Naive thymus-derived CD8-positive, alpha-beta T cell (primary cell): ENCODE results near the gene HIP1R. TPM values are rescaled to one million over a fixed set of nuclear protein-coding genes. Genes with fewer than 3 reads are reported as not detected.

ENCODE experiments used
- ATAC-seq, 2 donors: fragments of 150-1000 bp; cut with Tn5 transposase in 1 of 2; sonication (Bioruptor Pico), chemical (Tn5 transposase) in 1 of 2; 1 replicate in 1 of 2; 2 replicates in 1 of 2; pipeline ENCODE4 v1.10.0; 2021; ENCODE audit warnings: mild to moderate bottlenecking in 2 of 2, moderate library complexity in 2 of 2
- POLR2A ChIA-PET: fragments of 350-600 bp; sonication (Branson Sonifier 250); formaldehyde crosslinking; loops from one replicate; lab custom pipeline; 2021; ENCODE audit warnings: antibody characterized with exemption; lab: Charles Lee
- DNase-seq, 10 donors: peaks; one replicate each; pipeline versions ENCODE4 v3.0.0 to v3.0.0-alpha.2; 2020 to 2022
- H3K27ac Mint-ChIP-seq, 10 donors: one replicate each; pipeline ENCODE4 v1.8.0; 2020 to 2022; ENCODE audit warnings: mild to moderate bottlenecking in 10 of 10, mixed read lengths in 10 of 10, moderate library complexity in 4 of 10, inconsistent platforms in 1 of 10
- H3K27me3 Mint-ChIP-seq, 5 donors: one replicate each; pipeline ENCODE4 v1.8.0; 2021 to 2022; ENCODE audit warnings: mixed read lengths in 5 of 5
- H3K36me3 Mint-ChIP-seq, 3 donors: one replicate each; pipeline ENCODE4 v1.8.0; 2020 to 2022; ENCODE audit warnings: mixed read lengths in 3 of 3, mild to moderate bottlenecking in 2 of 3, inconsistent platforms in 1 of 3
- H3K4me1 Mint-ChIP-seq, 4 donors: one replicate each; pipeline ENCODE4 v1.8.0; 2021 to 2022; ENCODE audit warnings: mixed read lengths in 4 of 4
- H3K4me3 Mint-ChIP-seq, 10 donors: one replicate each; pipeline ENCODE4 v1.8.0; 2020 to 2022; ENCODE audit warnings: mild to moderate bottlenecking in 10 of 10, mixed read lengths in 10 of 10, moderate library complexity in 6 of 10, inconsistent platforms in 1 of 10
- H3K9me3 Mint-ChIP-seq, 9 donors: one replicate each; pipeline ENCODE4 v1.8.0; 2020 to 2022; ENCODE audit warnings: mixed read lengths in 9 of 9, mild to moderate bottlenecking in 3 of 9, inconsistent platforms in 1 of 9, moderate library complexity in 1 of 9
- polyA plus RNA-seq, 3 donors: library from polyadenylated mRNA; unstranded; fragments of 300-500 nt; fragmentation: Illumina TruSeq; gene quantifications; one replicate each; pipeline ENCODE4 v1.2.3, GENCODE V29; 2021
- total RNA-seq, 8 experiments: library from RNA in 2 of 8; stranded (reverse) in 2 of 8; gene quantifications; one replicate each; pipeline ENCODE4 v1.2.3 and lab custom pipeline; 2021 to 2026

The HIP1R gene
- total and polyA plus RNA-seq, 5 experiments from 2014 or later, result 4.7 to 144 (median 16.7) TPM

DNA sequence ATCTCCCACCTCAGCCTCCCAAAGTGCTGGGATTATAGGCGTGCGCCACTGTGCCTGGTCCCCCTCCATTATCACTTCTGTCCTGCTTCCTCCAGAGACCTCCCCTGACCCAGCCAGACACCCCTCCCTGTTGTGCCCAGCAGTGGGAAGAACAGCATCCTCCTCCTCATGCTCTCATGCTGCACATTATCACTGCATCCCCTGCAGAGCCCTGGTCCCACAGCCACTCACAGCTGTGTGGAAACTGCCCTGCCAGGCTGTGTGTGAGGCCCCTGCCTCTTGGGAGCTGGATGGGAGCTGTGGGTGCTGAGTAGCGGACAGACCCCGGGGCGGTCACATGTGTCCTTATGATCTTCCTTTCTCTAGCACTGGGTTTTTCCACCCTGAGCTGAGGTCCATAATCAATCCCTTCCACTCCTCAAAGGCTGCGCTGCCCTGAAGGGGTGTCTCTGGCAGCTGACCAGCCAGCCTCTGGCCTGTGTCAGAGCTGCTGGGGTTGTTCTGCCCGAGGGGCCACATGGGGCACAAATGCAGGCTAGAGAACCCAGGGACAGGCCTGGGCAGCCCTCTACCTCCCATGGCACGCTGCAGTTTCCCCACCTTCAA, 9.2 kb downstream of the HIP1R start:
- H3K9me3 Mint-ChIP-seq, result no peaks in the 10 kb centered on the region
- peaks cover 9 to 39% (median 25%) of the 10 kb centered on the region in 4 donors for H3K4me1 Mint-ChIP-seq
- no peak for ATAC-seq
- peak in 1 of 10 donors; percentile 49 for DNase-seq
- POLR2A ChIA-PET, result interaction anchor here (0.7 to 1.2 kb wide), 2 partner anchors 8 to 9 kb away, joined by 3 read pairs; no protein-coding TSS in a partner anchor
- H3K27me3 Mint-ChIP-seq, result no peaks in the 10 kb centered on the region
- H3K36me3 Mint-ChIP-seq, result peaks cover 0 to 6% (median 0%) of the 10 kb centered on the region in 3 donors
- H3K4me3 Mint-ChIP-seq, result no peak overlapping the region
- H3K27ac Mint-ChIP-seq, result peak overlapping the region in 2 of 10 donors; percentile 22 to 47

DNA sequence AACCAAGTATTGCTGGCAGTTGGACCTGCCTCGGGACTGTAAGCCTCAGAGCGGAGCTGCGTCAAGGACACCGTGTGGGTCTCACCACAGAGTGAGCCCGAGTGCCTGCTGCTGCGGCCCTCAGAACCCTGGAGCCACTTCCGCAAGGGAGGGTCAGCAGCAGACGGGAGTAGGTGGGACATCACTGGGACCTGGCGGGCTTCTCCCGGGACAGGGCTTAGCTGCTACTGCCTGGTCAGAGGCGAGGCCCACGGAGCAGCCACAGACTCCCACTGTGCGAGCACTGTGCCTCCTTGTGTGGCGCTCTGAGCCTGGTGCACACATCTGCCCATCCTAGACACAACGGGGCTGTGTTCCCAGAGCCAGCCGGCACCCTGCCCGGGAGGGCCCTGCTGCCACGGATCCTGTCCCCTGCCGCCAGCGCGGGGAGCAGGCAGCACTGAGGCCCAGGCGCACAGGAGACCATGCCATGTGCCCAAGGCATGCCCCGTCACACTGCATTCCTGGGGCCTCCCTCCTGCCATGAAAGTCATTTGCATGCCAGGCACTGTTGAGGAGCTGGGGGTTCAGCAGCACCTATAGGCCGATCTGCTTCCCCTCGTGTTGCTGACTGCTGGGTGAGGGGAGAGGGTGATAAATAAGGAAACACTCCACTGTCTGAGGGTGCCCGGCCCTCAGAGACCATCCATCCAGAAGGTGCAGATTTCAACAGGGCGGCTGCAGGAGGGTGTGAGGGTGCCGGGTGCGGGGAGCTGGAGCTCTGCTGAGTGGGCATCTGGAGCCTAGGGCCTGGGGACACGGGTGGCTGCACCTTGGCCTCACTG, 10.0 kb downstream of the HIP1R start:
- Mint-ChIP-seq H3K4me1 (peaks cover 9 to 32% (median 23%) of the 10 kb centered on the region in 4 donors), H3K27me3 (no peaks in the 10 kb centered on the region), H3K36me3 (peaks cover 0 to 9% (median 0%) of the 10 kb centered on the region in 3 donors), H3K27ac (peak overlapping the region in 3 of 10 donors; percentile 27 to 59 (median 44)), H3K4me3 (no peak overlapping the region), H3K9me3 (no peaks in the 10 kb centered on the region)
- peak in 1 of 10 donors; percentile 34 for DNase-seq
- no peak for ATAC-seq
- POLR2A ChIA-PET, result interaction anchor here (0.7 to 1.5 kb wide), 4 partner anchors 8 to 11 kb away, joined by 3 to 7 read pairs (median 4); no protein-coding TSS in a partner anchor

DNA sequence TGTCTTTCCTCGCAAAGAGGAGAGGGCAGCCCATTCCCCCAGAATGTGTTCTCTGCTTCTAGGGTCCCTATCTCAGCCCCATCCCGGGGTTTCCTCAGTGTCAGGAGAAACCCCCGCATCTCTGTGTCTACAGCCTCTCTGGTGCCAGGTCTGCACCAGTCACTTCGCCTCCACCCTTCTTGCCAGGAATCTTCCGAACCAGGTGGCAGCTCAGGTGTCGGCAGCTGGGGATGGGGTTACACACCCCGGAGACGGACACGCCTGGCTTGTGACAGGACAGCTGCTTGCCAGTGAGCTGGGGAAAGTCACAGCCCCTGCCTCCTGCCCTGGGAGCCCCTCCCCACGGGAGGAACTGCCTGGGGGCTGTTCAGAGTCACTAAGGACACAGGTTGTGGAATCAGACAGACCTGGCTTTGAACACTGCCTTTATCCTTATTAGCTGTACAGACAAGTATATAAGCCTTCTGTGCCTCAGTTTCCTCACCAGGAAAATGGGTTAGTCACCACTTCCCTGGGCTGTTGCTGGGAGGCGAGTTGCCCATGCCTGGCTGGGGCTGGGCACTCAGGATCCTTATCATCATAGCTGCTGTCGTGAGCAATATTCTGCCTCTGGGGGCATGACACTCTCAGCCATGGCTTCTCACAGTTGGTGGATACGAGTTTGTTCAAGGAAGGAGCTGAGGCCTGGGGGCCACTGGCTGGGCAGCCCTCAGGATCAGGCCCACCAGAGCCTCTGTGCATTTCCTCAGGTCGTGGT, 10.8 kb downstream of the HIP1R start:
- Mint-ChIP-seq H3K9me3 (no peaks in the 10 kb centered on the region), H3K36me3 (peaks cover 0 to 12% (median 0%) of the 10 kb centered on the region in 3 donors), H3K4me3 (no peak overlapping the region), H3K4me1 (peaks cover 6 to 26% (median 16%) of the 10 kb centered on the region in 4 donors), H3K27me3 (no peaks in the 10 kb centered on the region), H3K27ac (peak overlapping the region in 4 of 10 donors; percentile 27 to 59 (median 36))
- DNase-seq (peak in 1 of 10 donors; percentile 60), ATAC-seq (no peak)
- POLR2A ChIA-PET, result interaction anchor here (1.4 to 1.5 kb wide), 2 partner anchors 10 to 11 kb away, joined by 4 to 7 read pairs; no protein-coding TSS in a partner anchor

DNA sequence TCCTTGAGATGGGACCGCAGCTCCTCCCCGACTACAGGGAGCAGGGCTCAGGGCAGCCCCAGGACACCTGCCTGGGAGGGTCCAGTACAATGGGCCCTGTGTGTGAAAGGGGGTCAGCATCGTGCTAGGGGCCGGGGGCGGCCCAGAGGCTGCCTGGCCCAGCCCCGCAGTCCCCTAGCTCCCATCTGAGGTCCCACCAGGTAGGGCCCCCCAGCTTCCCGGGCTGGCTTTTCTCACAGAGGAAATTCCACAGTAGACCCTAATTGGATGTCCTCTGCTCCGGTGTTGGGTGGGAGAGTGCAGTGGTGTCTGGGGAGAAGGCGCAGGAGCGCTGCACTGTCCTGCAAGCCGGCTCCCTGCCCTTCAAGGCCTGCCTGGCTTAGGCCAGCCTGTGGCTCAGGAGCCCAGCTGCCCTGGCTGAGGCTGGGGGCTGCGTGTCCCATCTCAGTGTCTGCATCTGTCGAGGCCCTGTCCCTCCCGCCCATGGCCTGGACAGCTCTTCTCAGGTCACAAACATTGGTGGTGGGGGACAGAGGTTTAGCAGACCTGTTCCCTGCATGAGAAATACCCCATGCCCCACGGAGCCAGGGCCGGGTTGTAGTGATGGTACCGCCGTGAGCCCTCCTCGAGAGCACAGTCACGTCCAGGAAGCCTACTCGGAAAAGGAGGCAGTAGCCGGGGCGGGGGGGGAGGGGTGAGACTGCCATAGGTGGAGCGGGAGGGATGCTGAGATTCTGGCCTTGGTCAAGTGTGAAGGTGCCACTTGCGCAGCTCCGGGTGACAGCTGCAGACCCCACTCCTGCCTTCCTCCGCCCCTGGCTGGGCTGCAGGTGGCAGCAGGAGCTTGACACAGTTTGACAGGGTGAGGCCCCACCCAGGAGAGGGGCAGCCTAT, 11.6 kb downstream of the HIP1R start:
- POLR2A ChIA-PET, result interaction anchor here (0.7 to 1.5 kb wide), 3 partner anchors 10 to 14 kb away, joined by 3 to 7 read pairs (median 4); no protein-coding TSS in a partner anchor
- Mint-ChIP-seq H3K27ac (peak overlapping the region in 2 of 10 donors; percentile 2 to 53), H3K4me1 (peaks cover 5 to 18% (median 9%) of the 10 kb centered on the region in 4 donors), H3K4me3 (peak overlapping the region in 1 of 10 donors; percentile 41), H3K36me3 (peaks cover 0 to 18% (median 0%) of the 10 kb centered on the region in 3 donors), H3K9me3 (no peaks in the 10 kb centered on the region), H3K27me3 (no peaks in the 10 kb centered on the region)
- DNase-seq (peak in 1 of 10 donors; percentile 45), ATAC-seq (no peak)

- DNase-seq (peak in 2 of 10 donors; percentile 15 to 34), ATAC-seq (no peak)
- Mint-ChIP-seq H3K9me3 (no peaks in the 10 kb centered on the region), H3K27ac (peak overlapping the region in 1 of 10 donors; percentile 2), H3K36me3 (peaks cover 0 to 22% (median 0%) of the 10 kb centered on the region in 3 donors), H3K27me3 (no peaks in the 10 kb centered on the region), H3K4me1 (peaks cover 2 to 14% (median 5%) of the 10 kb centered on the region in 4 donors), H3K4me3 (no peak overlapping the region)
- POLR2A ChIA-PET, result no interaction called here
Observed at GRCh38 chr12:122847516-122847836, 12.2 kb downstream of the HIP1R start.

DNA sequence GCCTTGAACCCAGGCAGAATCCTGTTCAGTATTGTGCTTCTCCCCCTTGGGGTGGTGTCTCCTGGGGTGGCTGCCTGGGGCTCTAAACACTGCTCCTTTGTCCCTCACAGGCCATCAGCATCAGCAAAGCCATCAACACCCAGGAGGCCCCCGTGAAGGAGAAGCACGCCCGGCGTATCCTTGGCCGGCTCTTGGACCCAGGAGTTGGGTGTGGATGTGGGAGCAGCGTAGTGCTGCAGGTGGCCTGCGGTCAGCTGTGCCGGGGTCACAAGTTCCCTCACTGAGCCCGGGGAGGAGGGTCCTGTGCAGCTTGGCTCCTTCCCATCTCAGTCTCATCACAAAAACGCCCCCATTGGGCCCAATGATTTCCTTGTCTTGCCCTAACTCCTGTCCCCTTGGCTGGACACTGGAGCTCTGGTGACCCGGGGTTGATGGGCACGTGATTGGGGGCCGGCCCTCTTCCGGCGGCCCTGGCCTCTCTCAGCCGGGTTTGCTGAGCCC, 12.7 kb downstream of the HIP1R start:
- Mint-ChIP-seq H3K4me1 (peaks cover 0 to 10% (median 4%) of the 10 kb centered on the region in 4 donors), H3K27me3 (no peaks in the 10 kb centered on the region), H3K36me3 (peaks cover 0 to 27% (median 0%) of the 10 kb centered on the region in 3 donors), H3K27ac (peak overlapping the region in 1 of 10 donors; percentile 48), H3K4me3 (no peak overlapping the region), H3K9me3 (no peaks in the 10 kb centered on the region)
- ATAC-seq, result no peak
- DNase-seq, result peak in 1 of 10 donors; percentile 49
- POLR2A ChIA-PET, result no interaction called here

GRCh38 chr12:122848471-122849351, 13.5 kb downstream of the HIP1R start:
- H3K27ac Mint-ChIP-seq, result peak overlapping the region in 2 of 10 donors; percentile 32 to 48
- H3K27me3 Mint-ChIP-seq, result no peaks in the 10 kb centered on the region
- POLR2A ChIA-PET, result interaction anchor here (0.6 kb wide), 1 partner anchor 389 kb away, joined by 4 read pairs; no protein-coding TSS in a partner anchor

DNA sequence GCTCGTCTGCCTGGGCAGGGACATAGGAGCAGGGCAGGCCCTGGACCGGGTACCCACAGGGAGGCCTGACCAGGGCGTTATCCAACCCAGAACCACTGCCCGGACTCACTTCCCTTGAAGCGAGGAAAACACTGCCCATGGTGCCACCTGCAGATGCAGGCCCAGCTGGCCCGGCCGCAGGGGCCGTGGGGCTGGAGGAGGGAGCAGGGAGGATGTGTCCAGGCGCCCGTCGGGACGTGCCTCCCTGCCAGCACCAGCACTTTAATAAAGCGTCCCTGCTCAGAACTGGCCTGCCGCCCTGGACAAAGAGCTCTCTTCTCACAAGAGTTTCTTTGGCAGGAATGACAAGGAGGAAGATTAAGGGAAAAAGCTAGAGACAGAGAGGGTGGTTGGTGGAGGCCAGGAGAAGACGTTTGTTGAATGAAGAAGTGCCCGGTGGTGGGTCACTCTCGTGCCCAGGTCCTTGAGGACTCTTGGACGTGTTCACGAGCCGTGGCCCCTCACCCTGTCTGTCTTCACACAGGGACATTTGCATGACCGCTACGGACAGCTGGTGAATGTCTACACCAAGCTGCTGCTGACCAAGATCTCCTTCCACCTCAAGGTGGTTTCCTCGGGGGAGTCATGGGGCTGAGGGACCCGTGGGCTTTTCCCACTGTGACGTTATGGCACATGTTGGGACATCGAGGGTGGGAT, 14.2 kb downstream of the HIP1R start:
- H3K4me1 Mint-ChIP-seq, result no peaks in the 10 kb centered on the region
- no peak for DNase-seq
- H3K9me3 Mint-ChIP-seq, result no peaks in the 10 kb centered on the region
- H3K27me3 Mint-ChIP-seq, result no peaks in the 10 kb centered on the region
- no peak for ATAC-seq
- peak overlapping the region in 2 of 10 donors; percentile 24 to 31 for H3K27ac Mint-ChIP-seq
- H3K36me3 Mint-ChIP-seq, result peaks cover 0 to 27% (median 0%) of the 10 kb centered on the region in 3 donors
- H3K4me3 Mint-ChIP-seq, result peak overlapping the region in 1 of 10 donors; percentile 38
- POLR2A ChIA-PET, result interaction anchor here (0.6 kb wide), 2 partner anchors 388 to 583 kb away, joined by 4 to 5 read pairs; no protein-coding TSS in a partner anchor

More at GRCh38 chr12:122848471-122849351, 13.5 kb downstream of the HIP1R start:
- ATAC-seq, result no peak
- Mint-ChIP-seq H3K36me3 (peaks cover 0 to 27% (median 0%) of the 10 kb centered on the region in 3 donors), H3K4me3 (no peak overlapping the region), H3K9me3 (no peaks in the 10 kb centered on the region), H3K4me1 (peaks cover 0 to 4% (median 2%) of the 10 kb centered on the region in 4 donors)
- DNase-seq, result no peak

DNA sequence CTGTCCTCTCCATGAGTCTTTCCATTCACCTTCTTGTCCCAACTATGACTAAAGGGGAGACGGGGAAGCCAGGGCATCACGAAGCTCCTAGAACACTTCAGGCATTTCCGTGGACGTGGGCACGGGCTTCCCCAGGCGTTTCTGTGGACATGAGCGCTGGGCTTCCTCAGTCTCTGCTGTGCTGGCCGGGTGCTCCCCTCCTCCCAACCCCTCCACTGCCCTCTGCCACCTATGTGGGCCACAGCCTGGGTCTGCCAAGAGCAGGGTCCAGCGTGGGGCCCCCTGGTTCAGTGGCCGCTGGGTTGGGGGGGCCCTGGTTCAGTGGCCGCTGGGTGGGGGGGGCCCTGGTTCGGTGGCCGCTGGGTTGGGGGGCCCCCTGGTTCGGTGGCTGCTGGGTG, 14.8 kb downstream of the HIP1R start:
- Mint-ChIP-seq H3K36me3 (peaks cover 0 to 30% (median 0%) of the 10 kb centered on the region in 3 donors), H3K4me1 (no peaks in the 10 kb centered on the region), H3K9me3 (no peaks in the 10 kb centered on the region), H3K4me3 (no peak overlapping the region), H3K27me3 (no peaks in the 10 kb centered on the region), H3K27ac (peak overlapping the region in 1 of 10 donors; percentile 24)
- ATAC-seq, result no peak
- no peak for DNase-seq
- POLR2A ChIA-PET, result no interaction called here

- Mint-ChIP-seq H3K27ac (no peak overlapping the region), H3K9me3 (no peaks in the 10 kb centered on the region), H3K4me3 (no peak overlapping the region), H3K36me3 (peaks cover 0 to 35% (median 0%) of the 10 kb centered on the region in 3 donors), H3K4me1 (no peaks in the 10 kb centered on the region), H3K27me3 (no peaks in the 10 kb centered on the region)
- no peak for ATAC-seq
- DNase-seq, result no peak
- POLR2A ChIA-PET, result no interaction called here
Observed at GRCh38 chr12:122850695-122851350, 15.6 kb downstream of the HIP1R start.
